GM20000 (cell line): Measurements from ENCODE around the gene GRIK4.

ENCODE experiments used
- DNase-seq: peaks from one replicate; pipeline ENCODE4 v3.0.0; 2012; ENCODE audit warnings: low spot score
- TF ChIP-seq, protein P1 (sequence below): IDR thresholded peaks from 2 replicates; pipeline ENCODE4 v1.5.1; 2012; ENCODE audit warnings: mild to moderate bottlenecking, control low read depth; ENCODE audit errors: extremely low read depth, missing control alignments

The GRIK4 gene

DNA sequence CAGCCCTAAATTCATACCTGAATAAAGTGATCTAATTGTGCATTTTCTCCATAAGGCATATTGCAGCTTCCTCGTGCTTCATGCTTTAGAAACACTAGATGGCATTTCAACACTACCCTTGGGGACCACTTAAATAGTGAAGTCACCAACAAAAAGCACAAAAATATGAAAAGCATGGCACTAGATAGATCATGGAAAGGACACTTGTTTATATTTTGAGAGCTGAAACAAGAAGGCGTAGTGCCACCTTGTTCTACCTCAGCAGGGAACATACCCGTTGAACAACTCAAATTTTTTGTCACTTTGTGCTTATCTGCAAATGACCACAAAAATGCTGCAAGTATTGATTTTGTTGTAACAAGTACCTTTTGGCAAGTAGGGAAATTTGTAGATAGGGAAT lies 521.0 kb downstream of the GRIK4 start:
- TF ChIP-seq, protein P1, sequence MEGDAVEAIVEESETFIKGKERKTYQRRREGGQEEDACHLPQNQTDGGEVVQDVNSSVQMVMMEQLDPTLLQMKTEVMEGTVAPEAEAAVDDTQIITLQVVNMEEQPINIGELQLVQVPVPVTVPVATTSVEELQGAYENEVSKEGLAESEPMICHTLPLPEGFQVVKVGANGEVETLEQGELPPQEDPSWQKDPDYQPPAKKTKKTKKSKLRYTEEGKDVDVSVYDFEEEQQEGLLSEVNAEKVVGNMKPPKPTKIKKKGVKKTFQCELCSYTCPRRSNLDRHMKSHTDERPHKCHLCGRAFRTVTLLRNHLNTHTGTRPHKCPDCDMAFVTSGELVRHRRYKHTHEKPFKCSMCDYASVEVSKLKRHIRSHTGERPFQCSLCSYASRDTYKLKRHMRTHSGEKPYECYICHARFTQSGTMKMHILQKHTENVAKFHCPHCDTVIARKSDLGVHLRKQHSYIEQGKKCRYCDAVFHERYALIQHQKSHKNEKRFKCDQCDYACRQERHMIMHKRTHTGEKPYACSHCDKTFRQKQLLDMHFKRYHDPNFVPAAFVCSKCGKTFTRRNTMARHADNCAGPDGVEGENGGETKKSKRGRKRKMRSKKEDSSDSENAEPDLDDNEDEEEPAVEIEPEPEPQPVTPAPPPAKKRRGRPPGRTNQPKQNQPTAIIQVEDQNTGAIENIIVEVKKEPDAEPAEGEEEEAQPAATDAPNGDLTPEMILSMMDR: no peak
- no peak for DNase-seq

- no peak for DNase-seq
- TF ChIP-seq, protein P1: no peak
These were observed 522.1 kb downstream of the GRIK4 start for GRCh38 chr11:121033635-121034034.

DNA sequence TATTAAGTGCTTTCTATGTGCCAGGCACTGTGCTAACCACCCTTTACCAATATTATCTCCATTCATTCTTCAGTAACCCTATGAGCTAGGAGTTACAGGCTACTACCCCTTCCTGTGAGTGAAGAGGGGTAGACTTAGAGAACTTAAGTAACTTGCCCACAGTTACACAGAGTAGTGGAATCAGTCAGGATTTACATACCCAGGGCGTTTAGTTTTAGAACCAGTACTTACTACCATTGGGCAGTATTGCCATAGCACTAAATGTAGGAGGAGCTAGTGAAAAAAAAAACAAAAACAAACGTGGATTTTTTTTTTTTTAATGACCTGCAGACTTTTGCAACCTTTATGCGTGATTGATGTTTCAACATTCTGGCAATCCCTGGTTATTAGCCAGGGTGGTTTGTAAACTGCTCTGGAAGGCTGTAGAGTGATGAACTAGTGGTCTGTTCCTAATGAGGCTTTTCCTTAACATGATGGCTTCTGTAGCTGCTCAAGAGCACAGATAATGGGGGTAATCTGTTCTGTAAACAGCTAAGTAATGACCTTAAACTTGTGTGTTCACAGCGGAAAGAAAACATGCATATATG lies 523.7 kb downstream of the GRIK4 start:
- TF ChIP-seq, protein P1: no peak
- no peak for DNase-seq

DNA sequence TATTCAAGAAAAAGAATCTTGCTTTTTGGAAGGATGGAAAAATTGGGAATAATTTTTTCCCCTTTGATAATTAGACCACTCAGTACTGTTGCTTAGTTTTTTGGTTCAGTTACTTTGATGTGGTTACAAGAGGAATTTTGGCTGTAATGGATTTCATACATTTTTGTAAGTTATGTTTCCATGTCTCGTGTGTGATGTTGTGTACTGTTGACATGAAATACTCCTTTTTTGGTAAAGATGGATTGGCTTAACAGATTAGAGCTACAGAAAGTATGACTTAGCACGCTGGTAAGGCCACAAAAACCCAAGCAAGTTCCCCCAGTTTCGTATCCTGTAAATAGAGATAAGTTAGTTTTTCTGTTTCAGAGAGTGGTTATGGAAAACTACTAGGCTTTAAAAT lies 524.2 kb downstream of the GRIK4 start:
- DNase-seq: no peak
- TF ChIP-seq, protein P1: no peak

DNA sequence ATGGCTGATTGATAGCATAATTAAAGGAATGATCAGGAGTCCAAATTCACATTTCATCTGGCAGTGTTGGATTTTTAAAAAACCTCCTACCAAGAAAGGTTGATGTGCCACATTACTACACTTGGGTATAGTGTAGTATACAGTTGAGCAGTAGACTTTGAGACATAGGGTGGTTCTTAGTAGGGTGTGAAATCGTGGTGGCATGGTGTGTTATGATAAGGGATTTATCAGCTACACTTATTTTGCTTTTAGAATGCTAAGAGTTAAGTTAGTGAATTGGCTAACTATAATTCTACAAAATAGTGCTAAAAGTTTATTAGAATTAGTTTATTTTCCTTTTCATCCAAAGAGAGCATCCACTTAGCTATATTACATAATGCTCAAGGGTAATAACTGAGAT lies 525.5 kb downstream of the GRIK4 start:
- TF ChIP-seq, protein P1: no peak
- no peak for DNase-seq
